ENCODE measurements around the gene CLEC9A.

CLEC9A gene

GRCh38 chr12:10113920-10114319 is 83.4 kb downstream of the CLEC9A start:
- DNase-seq = no peak

GRCh38 chr12:10115311-10115710 is 84.8 kb downstream of the CLEC9A start:
- DNase-seq = no peak
